Stimulated activated CD8-positive, alpha-beta memory T cell treated with anti-CD3 and anti-CD28 coated beads, Interleukin-15, amount 100 ng/mL, for 24 hours (primary cell): Measurements from ENCODE around the gene ARHGEF9.

ENCODE experiments used
- DNase-seq: peaks from one replicate; pipeline ENCODE4 v3.0.0-alpha.2; 2020; ENCODE audit warnings: low read depth

ARHGEF9 gene

GRCh38 chrX:63746278-63746677 is 38.7 kb downstream of the ARHGEF9 start:
- no peak for DNase-seq

- no peak for DNase-seq
Observed at GRCh38 chrX:63744850-63745394, 40.1 kb downstream of the ARHGEF9 start.

GRCh38 chrX:63743596-63743995 is 41.4 kb downstream of the ARHGEF9 start:
- DNase-seq: no peak

GRCh38 chrX:63740382-63740781 is 44.6 kb downstream of the ARHGEF9 start:
- DNase-seq: no peak

GRCh38 chrX:63739885-63740284 is 45.1 kb downstream of the ARHGEF9 start:
- no peak for DNase-seq

DNA sequence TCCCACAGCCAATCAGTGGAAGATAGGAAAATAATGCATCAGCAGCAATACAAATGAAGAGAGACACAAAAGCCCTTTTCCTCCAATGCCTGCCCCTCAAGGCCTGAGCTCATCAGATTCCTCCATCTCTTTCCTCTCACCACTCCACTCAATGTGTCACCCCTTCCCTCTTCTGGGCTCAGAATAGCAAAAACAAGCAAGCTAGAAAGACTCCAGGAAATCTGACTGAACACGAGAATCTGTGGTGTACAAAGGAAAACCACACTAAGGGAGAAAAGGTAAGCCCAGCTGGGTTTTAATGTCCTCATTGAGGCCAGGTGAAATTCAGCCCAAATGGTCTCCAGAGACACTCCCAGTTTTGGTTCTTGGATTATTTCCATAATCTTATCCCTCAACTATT is 46.3 kb downstream of the ARHGEF9 start:
- no peak for DNase-seq

- no peak for DNase-seq
Observed at GRCh38 chrX:63737131-63737921, 47.7 kb downstream of the ARHGEF9 start.

GRCh38 chrX:63735882-63736281 is 49.1 kb downstream of the ARHGEF9 start:
- DNase-seq: no peak

- DNase-seq: no peak
Observed at GRCh38 chrX:63720293-63720692, 64.7 kb downstream of the ARHGEF9 start.

- DNase-seq: no peak
Observed at GRCh38 chrX:63719633-63720032, 65.4 kb downstream of the ARHGEF9 start.

DNA sequence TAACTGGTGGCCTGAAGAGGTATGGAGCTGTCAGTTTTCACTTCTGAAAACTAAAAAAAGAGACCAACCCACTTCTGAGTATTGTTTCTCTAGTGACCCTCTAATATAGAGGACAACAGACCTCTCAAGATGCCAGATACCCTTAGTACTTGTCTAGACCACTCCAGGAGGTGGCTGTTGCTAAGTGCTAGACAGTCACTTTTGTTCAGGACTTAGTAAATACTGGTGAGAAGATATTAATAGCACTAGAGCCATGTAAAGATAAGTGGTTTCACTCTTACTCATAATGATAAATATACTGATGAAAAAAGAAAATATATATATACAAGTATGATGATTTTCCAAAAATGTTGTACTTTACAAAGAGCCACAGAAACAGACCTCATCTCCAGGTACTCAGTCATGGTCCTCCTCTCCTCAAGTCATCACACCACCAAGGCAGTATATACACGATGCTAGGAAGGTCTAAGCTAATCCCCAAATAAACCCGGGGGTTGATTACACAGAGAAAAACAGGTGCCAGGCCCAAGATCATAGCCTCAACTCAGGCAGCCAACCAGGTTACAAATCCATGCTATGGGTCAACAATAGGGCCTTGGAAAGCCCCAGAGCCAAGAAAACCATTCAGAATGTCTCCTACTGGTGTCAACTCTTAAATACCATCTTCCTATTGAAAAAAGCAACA is 66.9 kb downstream of the ARHGEF9 start:
- no peak for DNase-seq

GRCh38 chrX:63713526-63713925 is 71.5 kb downstream of the ARHGEF9 start:
- no peak for DNase-seq

GRCh38 chrX:63708801-63709200 is 76.2 kb downstream of the ARHGEF9 start:
- DNase-seq: no peak

DNA sequence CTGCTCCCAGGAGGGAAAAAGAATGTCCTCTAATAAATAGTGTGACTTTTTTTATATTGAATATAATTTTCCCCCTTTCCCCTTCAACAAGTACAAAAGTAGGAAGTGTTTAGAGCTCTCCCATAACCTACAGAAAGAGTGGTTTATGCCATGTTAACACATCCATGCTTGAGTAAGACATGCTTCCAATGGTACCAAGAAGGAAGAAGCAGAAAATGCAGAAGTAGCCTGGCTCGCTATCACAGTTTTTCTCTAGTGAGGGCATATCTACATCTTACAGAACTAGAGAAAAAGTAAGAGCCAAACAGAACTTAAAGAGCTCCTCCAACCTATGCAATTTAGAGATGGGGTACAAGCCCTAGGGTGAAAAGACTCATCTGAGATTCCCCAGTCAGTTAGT is 82.5 kb downstream of the ARHGEF9 start:
- DNase-seq: no peak

DNA sequence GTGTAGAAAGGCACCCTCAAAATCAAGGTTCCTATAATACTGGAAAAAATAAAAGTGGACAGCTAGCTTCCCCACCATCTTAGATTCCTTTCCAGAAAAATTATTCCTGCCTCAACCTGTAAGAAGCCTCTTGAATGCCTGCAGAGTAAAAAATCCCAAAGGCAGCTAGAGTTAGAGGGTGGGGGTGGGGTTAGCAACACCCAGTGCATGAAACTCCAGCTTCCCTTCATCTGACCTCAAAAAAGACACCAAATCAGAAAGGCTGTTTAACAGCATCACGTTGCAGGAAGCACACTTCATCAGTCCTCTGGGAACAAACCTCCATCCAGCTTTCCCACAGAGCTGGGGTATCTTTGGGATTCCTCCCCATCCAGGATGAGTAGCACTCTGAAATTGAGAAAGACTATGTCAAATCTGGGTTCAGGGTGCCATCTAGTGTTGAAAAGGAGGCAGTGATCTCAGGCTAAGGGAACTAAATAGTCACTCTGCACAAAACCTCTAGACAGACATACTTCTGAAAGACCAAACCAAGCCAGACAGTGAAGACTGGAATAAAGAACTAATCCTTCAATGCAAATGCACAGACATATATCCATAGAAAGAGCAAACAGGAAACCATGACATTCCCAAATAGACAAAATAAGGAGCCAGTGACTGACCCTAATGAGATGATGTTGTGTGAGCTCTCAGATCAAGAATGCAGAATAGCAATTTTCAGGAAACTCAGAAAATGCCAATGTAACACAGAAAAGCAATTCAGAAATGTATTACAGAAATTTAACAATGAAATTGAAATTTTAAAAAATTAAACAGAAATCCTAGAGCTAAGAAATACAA is 97.9 kb downstream of the ARHGEF9 start:
- DNase-seq: no peak

DNA sequence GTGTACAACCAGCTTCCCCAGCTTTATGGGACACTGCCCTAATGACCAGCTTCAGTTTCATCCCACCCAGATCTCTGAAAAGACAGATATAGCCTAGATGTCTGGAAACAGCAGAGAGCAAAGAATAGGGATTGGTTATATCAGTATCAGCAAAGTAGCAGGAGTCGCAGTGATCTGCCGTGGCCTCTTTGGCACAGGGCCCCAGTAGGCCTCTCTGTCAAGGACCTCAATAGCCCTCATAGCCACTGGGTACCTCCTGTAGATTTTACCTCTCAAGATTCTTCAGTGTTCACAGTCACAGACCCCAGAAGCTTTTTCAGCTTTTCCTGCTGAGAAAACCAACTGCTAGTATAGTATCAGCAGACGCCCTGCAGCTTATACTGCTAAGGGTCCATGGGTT is 104.6 kb downstream of the ARHGEF9 start:
- DNase-seq: no peak

GRCh38 chrX:63679432-63679831 is 105.6 kb downstream of the ARHGEF9 start:
- no peak for DNase-seq

DNA sequence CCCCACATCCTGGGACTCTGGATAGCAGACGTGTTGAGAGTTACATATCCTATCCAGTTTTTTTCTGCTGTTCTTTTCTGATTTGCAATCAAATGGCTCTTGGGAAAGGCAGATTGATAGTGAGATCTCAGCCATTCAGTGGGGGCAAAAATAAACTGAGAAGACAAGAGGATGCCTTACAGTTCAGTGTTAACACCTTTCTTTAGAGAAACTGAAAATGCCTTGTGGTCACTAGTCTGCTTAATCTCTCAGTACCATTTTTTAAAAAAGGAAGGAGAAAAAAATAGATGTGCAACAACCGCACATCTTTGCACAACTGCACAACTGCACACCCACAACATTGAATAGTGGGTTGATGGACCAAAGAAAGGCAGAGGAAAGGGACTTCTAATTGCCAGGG is 109.3 kb downstream of the ARHGEF9 start:
- DNase-seq: no peak

DNA sequence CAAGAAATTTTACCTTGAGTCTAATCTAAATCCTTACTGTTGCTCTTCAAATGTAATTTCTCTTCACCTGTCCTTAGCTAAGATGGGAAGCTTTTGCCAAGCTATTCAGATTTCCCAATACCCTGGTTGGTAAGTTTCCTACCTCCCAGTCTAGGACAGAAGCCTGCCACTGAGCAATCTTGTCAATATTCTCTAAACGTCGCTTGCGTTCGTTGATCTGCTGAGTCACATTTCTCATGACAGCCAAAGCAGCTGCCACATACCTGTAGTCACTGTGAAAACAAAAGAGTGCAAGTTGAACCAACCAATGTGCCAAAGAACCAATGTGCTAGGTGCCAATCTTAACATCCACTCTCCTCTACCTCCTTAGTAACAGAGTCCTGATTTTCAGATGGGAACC is 111.1 kb downstream of the ARHGEF9 start:
- DNase-seq: no peak

- DNase-seq: no peak
Observed at GRCh38 chrX:63664741-63665140, 120.3 kb downstream of the ARHGEF9 start.

- no peak for DNase-seq
Observed at GRCh38 chrX:63664083-63664482, 120.9 kb downstream of the ARHGEF9 start.

GRCh38 chrX:63661676-63662075 is 123.3 kb downstream of the ARHGEF9 start:
- DNase-seq: no peak

DNA sequence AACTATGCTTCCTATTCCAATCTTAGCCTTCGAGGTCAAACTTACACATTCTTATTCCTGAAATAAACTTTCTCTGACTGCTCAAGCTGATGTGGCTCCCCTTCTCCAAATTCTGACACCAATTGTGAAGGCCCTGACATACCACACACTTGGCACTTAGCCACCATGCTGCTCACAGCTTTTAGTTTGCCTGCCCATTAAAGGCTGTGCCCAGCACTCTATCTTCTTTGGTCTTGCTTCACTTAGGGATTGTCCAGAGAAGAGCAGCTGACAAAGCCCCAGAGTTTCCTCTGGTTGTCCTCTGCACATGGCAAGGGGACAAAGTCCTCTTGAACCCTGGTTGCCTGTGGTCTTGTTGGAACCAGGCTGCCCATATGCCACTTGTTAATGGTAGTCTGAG is 126.1 kb downstream of the ARHGEF9 start:
- no peak for DNase-seq
